H1 (cell line): Measurements from ENCODE around the gene CIRBP. TPM values are rescaled to one million over a fixed set of nuclear protein-coding genes. Genes with fewer than 3 reads are reported as not detected.

Source experiments
- CHD2 ChIP-seq: IDR thresholded peaks from 2 replicates; pipeline ENCODE4 v1.6.1; 2012; ENCODE audit warnings: low read length, improper control_type of control experiment
- E2F6 ChIP-seq: IDR thresholded peaks from 2 replicates; pipeline ENCODE4 v1.6.1; 2012; ENCODE audit warnings: inconsistent platforms
- EZH2 ChIP-seq: fragments of 200-600 bp; sonication (generic); IDR thresholded peaks from 2 replicates; pipeline ENCODE4 v1.7.1; 2012; ENCODE audit warnings: low read depth, mild to moderate bottlenecking, moderate library complexity, low read length, inconsistent platforms; ENCODE audit not compliant: severe bottlenecking
- MAX ChIP-seq: IDR thresholded peaks from 2 replicates; pipeline ENCODE4 v1.6.1; 2012; ENCODE audit warnings: inconsistent platforms
- RFX5 ChIP-seq: IDR thresholded peaks from 2 replicates; pipeline ENCODE4 v1.6.1; 2011; ENCODE audit warnings: low read depth, low read length, improper control_type of control experiment, borderline replicate concordance
- SAP30 ChIP-seq: fragments of 300-600 bp; sonication (generic); IDR thresholded peaks from 2 replicates; pipeline ENCODE4 v1.7.1; 2012; ENCODE audit warnings: low read length, moderate library complexity, mild to moderate bottlenecking, inconsistent platforms; ENCODE audit not compliant: insufficient read depth, insufficient replicate concordance
- polyA plus RNA-seq, 7 experiments: library from polyadenylated mRNA; depleted of rRNA in 3 of 7; stranded (reverse) in 5 of 7; unstranded in 2 of 7; fragments of >200 nt in 5 of 7; fragments of 200-250 nt in 2 of 7; gene quantifications; 1 replicate in 5 of 7; 2 replicates in 1 of 7; 4 replicates in 1 of 7; pipeline versions ENCODE4 v1.2.1 to v1.2.3, GENCODE V29; 2011 to 2013; ENCODE audit warnings: missing spikeins in 2 of 7, mixed read lengths in 2 of 7
- total RNA-seq: library from RNA; stranded (reverse); fragmentation: NEBNext Ultra II Directional; extraction: Animal tissue kit (Norgen Biotek cat#: 25700); gene quantifications from 2 replicates; pipeline ENCODE4 v1.2.1, GENCODE V29; 2021

The CIRBP gene
- total and polyA plus RNA-seq, 2 of the 8 experiments (the other 6 are each of a cell fraction or from before 2014, with no cell fraction given), result 175 to 199 TPM

- TF ChIP-seq MAX, result no peak
- no peak for TF ChIP-seq E2F6
- no peak for TF ChIP-seq EZH2
- TF ChIP-seq RFX5, result no peak
- no peak for TF ChIP-seq CHD2
- no peak for TF ChIP-seq SAP30
Observed at GRCh38 chr19:1293782-1294604, 24.9 kb downstream of the CIRBP start (continued).
